Panc1 (cell line): ENCODE data around the gene NNAT. TPM values are rescaled to one million over a fixed set of nuclear protein-coding genes. Genes with fewer than 3 reads are reported as not detected.

ENCODE experiments used
- ATAC-seq: fragments of 200-7000 bp; cut with Tn5 transposase; 2 replicates; pipeline ENCODE4 v1.9.1; 2020; ENCODE audit warnings: mild to moderate bottlenecking, moderate library complexity
- BruUV-seq: library from RNA; stranded (reverse); fragments of 400-500 nt; replicated peaks from 2 replicates; lab custom pipeline; 2021; lab: Mats Ljungman, UMichigan
- CTCF ChIA-PET: fragments of 300-600 bp; sonication (Branson Sonifier 250); formaldehyde crosslinking; loops from one replicate; lab custom pipeline; 2022; ENCODE audit warnings: antibody characterized with exemption; lab: Charles Lee
- POLR2A ChIA-PET: fragments of 300-600 bp; sonication (Branson Sonifier 250); formaldehyde crosslinking; loops from one replicate; lab custom pipeline; 2022; ENCODE audit warnings: antibody characterized with exemption; lab: Charles Lee
- DNase-seq: peaks from one replicate; pipeline ENCODE4 v3.0.0-alpha.2; 2010; ENCODE audit warnings: low read depth, low spot score
- H3K27ac ChIP-seq: 2 replicates; pipeline ENCODE4 v1.5.1; 2011; ENCODE audit warnings: mild to moderate bottlenecking, low read length, inconsistent platforms
- H3K27me3 ChIP-seq: fragments of 200-500 bp; sonication (Bioruptor generic); 2 replicates; pipeline ENCODE4 v1.6.0; 2014; ENCODE audit warnings: low read length, inconsistent platforms; ENCODE audit not compliant: control insufficient read depth, insufficient read depth
- H3K36me3 ChIP-seq: fragments of 200-500 bp; sonication (Bioruptor generic); 2 replicates; pipeline ENCODE4 v1.5.1; 2014; ENCODE audit warnings: inconsistent platforms, mild to moderate bottlenecking, low read length, moderate library complexity; ENCODE audit not compliant: control insufficient read depth, insufficient read depth
- H3K4me1 ChIP-seq: 2 replicates; pipeline ENCODE4 v1.5.1; 2011; ENCODE audit warnings: inconsistent platforms, mild to moderate bottlenecking, low read length, moderate library complexity; ENCODE audit not compliant: control insufficient read depth, insufficient read depth
- H3K4me3 ChIP-seq, 2 experiments: 2 replicates each; pipeline ENCODE4 v1.5.1; 2011 to 2012; ENCODE audit warnings: low read depth in 2 of 2, low read length in 2 of 2, mild to moderate bottlenecking in 2 of 2, inconsistent platforms in 1 of 2, moderate library complexity in 1 of 2
- H3K9me3 ChIP-seq: fragments of 200-500 bp; sonication (Bioruptor generic); 2 replicates; pipeline ENCODE4 v1.5.1; 2014; ENCODE audit warnings: low read depth, mild to moderate bottlenecking, inconsistent platforms, low read length, moderate library complexity; ENCODE audit not compliant: control insufficient read depth, insufficient read depth
- POLR2AphosphoS5 ChIP-seq: IDR thresholded peaks from 2 replicates; pipeline ENCODE4 v1.6.1; 2012; ENCODE audit warnings: mild to moderate bottlenecking, low read depth, low read length, moderate library complexity
- SIN3A ChIP-seq: IDR thresholded peaks from 2 replicates; pipeline ENCODE4 v1.6.1; 2012; ENCODE audit warnings: low read depth, mild to moderate bottlenecking, low read length, moderate library complexity, borderline replicate concordance; ENCODE audit not compliant: insufficient read depth
- TCF7L2 ChIP-seq: IDR thresholded peaks from 2 replicates; pipeline ENCODE4 v1.6.1; 2011; ENCODE audit warnings: mild to moderate bottlenecking, low read depth, low read length, inconsistent platforms
- in situ Hi-C: cut with HindIII; loops from 2 replicates; pipeline ENCODE4 v1.10.0; 2016; ENCODE audit warnings: low sequenced_read_pairs, low pct_unique_long_range_greater_than_20kb
- intact Hi-C: fragments of 100-400 bp; cut with micrococcal nuclease; formaldehyde crosslinking; loops from one replicate; pipeline ENCODE4 v1.10.0; 2022; ENCODE audit not compliant: unreplicated experiment
- total RNA-seq: library from RNA; stranded (reverse); gene quantifications from one replicate; pipeline ENCODE4 v1.2.1, GENCODE V29; 2021; ENCODE audit not compliant: unreplicated experiment
- TF ChIP-seq, protein P1 (sequence below), 2 experiments: IDR thresholded peaks; 2 replicates each; pipeline ENCODE4 v1.6.1; 2011 to 2012; ENCODE audit warnings: low read depth in 2 of 2, control low read depth in 1 of 2, low read length in 1 of 2, mild to moderate bottlenecking in 1 of 2, moderate library complexity in 1 of 2; ENCODE audit not compliant: insufficient read depth in 1 of 2
- TF ChIP-seq, protein P2 (sequence below): fragments of 450-650 bp; IDR thresholded peaks from 2 replicates; pipeline ENCODE4 v1.5.1; 2017; ENCODE audit warnings: mild to moderate bottlenecking

NNAT gene
- total RNA-seq, 1 experiment from 2014 or later: not detected

DNA sequence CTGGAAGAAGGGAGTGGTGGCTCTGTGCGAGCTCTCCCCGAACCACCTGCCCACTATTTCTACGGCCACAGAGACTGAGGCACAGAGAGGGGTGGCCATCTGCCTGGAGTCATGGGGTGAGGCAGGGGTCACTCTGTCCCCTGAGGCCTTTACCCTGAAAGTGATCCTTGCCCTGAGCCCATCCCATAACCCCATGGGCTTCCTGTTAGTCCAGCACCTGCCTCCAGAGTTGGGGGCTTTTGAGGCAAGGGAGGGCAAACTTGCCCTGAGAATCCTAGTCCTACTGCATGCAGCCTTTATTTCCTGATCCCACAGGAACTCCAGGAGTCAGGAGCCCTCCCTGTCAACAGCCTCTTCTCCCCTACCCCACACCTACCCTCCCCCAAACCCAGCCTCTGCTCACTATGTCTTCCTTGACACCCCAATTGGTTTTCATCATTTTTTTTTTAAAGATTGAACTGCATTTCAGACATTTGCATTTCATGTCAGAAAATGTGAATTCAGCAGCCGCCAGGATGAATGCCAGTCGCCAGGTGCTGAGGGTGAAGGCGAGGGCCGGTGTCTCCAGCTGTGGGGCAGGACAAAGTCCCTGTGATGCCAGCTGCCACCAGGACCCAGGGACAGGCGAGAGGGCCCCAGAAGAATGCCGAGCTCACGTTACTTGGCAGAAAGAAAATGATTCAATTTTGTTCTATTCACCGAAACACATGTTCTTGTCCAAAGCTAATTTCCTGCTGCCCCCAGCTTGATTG is 47.6 kb upstream of the NNAT start:
- BruUV-seq: no TSS peak
- ChIA-PET CTCF (no interaction called here), POLR2A (no interaction called here)
- TF ChIP-seq, protein P1, sequence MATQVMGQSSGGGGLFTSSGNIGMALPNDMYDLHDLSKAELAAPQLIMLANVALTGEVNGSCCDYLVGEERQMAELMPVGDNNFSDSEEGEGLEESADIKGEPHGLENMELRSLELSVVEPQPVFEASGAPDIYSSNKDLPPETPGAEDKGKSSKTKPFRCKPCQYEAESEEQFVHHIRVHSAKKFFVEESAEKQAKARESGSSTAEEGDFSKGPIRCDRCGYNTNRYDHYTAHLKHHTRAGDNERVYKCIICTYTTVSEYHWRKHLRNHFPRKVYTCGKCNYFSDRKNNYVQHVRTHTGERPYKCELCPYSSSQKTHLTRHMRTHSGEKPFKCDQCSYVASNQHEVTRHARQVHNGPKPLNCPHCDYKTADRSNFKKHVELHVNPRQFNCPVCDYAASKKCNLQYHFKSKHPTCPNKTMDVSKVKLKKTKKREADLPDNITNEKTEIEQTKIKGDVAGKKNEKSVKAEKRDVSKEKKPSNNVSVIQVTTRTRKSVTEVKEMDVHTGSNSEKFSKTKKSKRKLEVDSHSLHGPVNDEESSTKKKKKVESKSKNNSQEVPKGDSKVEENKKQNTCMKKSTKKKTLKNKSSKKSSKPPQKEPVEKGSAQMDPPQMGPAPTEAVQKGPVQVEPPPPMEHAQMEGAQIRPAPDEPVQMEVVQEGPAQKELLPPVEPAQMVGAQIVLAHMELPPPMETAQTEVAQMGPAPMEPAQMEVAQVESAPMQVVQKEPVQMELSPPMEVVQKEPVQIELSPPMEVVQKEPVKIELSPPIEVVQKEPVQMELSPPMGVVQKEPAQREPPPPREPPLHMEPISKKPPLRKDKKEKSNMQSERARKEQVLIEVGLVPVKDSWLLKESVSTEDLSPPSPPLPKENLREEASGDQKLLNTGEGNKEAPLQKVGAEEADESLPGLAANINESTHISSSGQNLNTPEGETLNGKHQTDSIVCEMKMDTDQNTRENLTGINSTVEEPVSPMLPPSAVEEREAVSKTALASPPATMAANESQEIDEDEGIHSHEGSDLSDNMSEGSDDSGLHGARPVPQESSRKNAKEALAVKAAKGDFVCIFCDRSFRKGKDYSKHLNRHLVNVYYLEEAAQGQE (IDR thresholded peaks at IDR 0.05; ENCODE audit: insufficient read depth in 1 of 2, low read depth in 2 of 2, low read length in 1 of 2): no peak
- TF ChIP-seq POLR2AphosphoS5 (no peak), SIN3A (no peak), TCF7L2 (no peak)
- TF ChIP-seq, protein P2, sequence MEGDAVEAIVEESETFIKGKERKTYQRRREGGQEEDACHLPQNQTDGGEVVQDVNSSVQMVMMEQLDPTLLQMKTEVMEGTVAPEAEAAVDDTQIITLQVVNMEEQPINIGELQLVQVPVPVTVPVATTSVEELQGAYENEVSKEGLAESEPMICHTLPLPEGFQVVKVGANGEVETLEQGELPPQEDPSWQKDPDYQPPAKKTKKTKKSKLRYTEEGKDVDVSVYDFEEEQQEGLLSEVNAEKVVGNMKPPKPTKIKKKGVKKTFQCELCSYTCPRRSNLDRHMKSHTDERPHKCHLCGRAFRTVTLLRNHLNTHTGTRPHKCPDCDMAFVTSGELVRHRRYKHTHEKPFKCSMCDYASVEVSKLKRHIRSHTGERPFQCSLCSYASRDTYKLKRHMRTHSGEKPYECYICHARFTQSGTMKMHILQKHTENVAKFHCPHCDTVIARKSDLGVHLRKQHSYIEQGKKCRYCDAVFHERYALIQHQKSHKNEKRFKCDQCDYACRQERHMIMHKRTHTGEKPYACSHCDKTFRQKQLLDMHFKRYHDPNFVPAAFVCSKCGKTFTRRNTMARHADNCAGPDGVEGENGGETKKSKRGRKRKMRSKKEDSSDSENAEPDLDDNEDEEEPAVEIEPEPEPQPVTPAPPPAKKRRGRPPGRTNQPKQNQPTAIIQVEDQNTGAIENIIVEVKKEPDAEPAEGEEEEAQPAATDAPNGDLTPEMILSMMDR: no peak
- peaks cover 24% of the 10 kb centered on the region for H3K27me3 ChIP-seq
- H3K4me3 ChIP-seq: no peak overlapping the region
- ATAC-seq (no peak), DNase-seq (no peak)
- in situ Hi-C loops (no loop called here), intact Hi-C loops (no loop called here)
- H3K36me3 ChIP-seq: no peaks in the 10 kb centered on the region
- no peaks in the 10 kb centered on the region for H3K9me3 ChIP-seq
- H3K4me1 ChIP-seq: no peaks in the 10 kb centered on the region
- no peak overlapping the region for H3K27ac ChIP-seq

DNA sequence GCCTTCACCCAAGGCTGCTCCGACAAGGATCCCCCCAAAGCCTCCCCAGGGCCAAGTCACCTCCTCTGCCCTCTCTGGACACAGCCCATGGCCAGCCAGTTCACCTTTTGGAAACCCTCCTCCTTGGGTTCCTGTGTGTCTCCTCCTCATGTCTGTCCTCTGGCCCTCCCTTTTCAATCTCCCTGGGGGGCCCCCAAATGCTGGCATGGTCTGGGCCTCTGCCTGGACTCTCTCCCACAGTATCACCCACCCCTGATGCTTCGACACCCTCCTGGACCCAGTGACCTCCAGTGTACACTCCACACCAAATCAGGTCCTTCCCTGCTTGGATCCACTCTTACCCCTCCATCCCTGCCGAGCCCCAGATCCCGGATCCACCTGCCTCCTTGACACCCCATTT is 46.7 kb upstream of the NNAT start:
- POLR2A ChIA-PET: no interaction called here
- TF ChIP-seq TCF7L2 (no peak), POLR2AphosphoS5 (no peak), SIN3A (no peak)
- TF ChIP-seq, protein P1 (IDR thresholded peaks at IDR 0.05; ENCODE audit: insufficient read depth in 1 of 2, low read depth in 2 of 2, low read length in 1 of 2): no peak
- TF ChIP-seq, protein P2: no peak
- in situ Hi-C loops: no loop called here
- Histone ChIP-seq H3K4me1 (no peaks in the 10 kb centered on the region), H3K36me3 (no peaks in the 10 kb centered on the region), H3K9me3 (no peaks in the 10 kb centered on the region), H3K27ac (no peak overlapping the region), H3K4me3 (no peak overlapping the region), H3K27me3 (peaks cover 27% of the 10 kb centered on the region)
- CTCF ChIA-PET: no interaction called here
- BruUV-seq: no TSS peak
- intact Hi-C loops: no loop called here
- no peak for ATAC-seq
- no peak for DNase-seq
